AG09309 (cell line): ENCODE results near the gene CMTM4.

Experiments used
- DNase-seq: peaks from one replicate; pipeline ENCODE4 v3.0.0-alpha.2; 2010; ENCODE audit warnings: low read depth
- H3K4me3 ChIP-seq: 2 replicates; pipeline ENCODE4 v1.5.1; 2011; ENCODE audit warnings: mild to moderate bottlenecking, low read depth, low read length, moderate library complexity; ENCODE audit not compliant: control insufficient read depth
- TF ChIP-seq, protein P1 (sequence below): IDR thresholded peaks from 2 replicates; pipeline ENCODE4 v1.5.1; 2011; ENCODE audit warnings: mild to moderate bottlenecking, low read depth, low read length, inconsistent platforms; ENCODE audit not compliant: insufficient read depth, control insufficient read depth; ENCODE audit errors: missing control alignments

The CMTM4 gene

DNA sequence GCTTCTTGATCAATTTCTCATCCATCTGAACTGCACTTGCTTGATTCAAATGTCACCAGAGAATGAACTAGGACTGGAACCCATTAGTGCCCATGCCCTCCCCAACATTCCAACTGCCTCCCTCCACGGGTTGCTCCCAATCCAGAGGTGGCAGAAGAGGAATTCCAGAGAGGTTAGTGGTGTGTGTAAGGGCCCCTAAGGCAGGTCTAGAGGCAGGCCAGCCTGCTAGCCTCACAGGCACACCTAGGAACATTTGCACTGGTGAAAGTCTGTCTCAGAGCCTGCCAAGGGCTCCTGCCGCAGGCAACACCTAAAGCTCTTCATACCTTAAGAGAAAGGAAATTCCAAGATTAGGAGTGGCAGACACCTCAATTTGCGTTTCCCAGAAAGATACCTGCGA is 21.2 kb upstream of the CMTM4 start:
- DNase-seq = no peak
- TF ChIP-seq, protein P1, sequence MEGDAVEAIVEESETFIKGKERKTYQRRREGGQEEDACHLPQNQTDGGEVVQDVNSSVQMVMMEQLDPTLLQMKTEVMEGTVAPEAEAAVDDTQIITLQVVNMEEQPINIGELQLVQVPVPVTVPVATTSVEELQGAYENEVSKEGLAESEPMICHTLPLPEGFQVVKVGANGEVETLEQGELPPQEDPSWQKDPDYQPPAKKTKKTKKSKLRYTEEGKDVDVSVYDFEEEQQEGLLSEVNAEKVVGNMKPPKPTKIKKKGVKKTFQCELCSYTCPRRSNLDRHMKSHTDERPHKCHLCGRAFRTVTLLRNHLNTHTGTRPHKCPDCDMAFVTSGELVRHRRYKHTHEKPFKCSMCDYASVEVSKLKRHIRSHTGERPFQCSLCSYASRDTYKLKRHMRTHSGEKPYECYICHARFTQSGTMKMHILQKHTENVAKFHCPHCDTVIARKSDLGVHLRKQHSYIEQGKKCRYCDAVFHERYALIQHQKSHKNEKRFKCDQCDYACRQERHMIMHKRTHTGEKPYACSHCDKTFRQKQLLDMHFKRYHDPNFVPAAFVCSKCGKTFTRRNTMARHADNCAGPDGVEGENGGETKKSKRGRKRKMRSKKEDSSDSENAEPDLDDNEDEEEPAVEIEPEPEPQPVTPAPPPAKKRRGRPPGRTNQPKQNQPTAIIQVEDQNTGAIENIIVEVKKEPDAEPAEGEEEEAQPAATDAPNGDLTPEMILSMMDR = no peak
- no peak overlapping the region for H3K4me3 ChIP-seq

DNA sequence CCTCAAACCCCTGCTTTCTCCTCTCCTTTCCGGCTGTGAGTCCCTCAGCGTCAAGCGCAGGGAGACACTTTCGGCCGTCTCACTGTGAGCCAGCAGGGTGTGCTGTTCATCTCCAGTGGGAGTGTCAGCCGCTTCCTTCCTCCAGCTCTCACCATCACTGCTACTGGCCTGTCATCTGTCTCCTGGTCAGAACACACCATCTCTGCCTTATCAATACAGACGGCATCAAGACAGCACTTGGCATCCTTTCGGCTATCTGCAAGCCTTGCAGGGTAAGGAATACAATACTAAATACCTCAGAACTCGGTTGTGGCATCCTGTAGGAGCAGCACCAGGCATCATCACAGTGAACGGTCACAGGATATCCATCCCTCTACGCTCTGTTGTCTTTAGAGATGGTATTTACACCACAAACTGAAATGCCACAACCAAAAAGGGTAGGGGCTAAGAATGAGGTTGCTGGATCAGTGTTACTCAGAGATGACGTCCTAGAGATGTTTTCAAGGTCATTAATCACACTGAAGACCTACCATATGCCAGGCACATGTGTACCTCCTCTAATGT is 20.7 kb upstream of the CMTM4 start:
- H3K4me3 ChIP-seq = no peak overlapping the region
- TF ChIP-seq, protein P1 = peak; percentile 32
- DNase-seq = no peak

DNA sequence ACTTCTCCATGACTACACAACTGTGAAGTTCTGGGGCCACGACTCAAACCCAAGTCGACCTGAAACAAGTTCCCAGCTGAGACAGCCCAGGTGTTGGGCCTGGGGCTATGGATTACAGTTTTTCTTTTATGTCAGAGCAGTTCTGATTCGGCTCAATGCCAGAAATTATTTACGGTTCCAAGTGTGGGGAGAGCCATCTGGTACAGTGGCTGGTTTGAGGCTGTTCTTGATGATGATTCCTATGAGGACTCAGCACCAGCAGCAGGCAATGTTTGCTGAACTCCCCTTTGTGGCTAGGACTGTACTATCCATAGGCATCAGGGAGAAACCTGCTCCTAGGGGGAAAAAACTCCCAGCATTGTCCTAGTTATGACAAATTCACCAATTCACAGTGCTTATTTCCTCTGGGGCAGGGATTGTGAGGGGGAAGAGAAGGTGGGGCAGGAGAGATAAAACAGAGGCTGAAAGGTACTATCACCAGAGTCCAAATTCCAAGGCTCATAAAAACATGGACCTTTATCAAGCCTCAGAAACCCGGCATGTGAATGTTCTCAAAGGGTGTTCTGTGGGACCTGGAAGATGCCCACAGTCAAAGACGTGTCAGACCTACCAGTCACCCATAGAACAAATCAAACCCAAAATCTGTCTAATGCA is 18.2 kb upstream of the CMTM4 start:
- no peak overlapping the region for H3K4me3 ChIP-seq
- TF ChIP-seq, protein P1 = no peak
- no peak for DNase-seq

DNA sequence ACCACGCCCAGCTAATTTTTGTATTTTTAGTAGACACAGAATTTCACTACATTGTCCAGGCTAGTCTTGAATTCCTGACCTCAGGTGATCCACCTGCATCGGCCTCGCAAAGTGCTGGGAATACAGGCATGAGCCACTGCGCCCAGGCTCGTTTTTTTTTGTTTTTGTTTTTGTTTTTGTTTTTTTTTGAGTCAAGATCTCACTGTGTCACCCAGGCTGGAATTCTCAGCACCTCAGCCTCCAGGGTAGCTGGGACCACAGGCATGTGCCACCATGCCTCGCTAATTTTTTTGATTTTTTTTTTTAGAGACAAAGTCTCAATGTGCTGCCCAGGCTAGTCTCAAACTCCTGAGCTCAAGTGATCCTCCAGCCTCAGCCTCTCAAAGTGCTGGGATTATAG is 17.5 kb upstream of the CMTM4 start:
- TF ChIP-seq, protein P1 = no peak
- DNase-seq = no peak

DNA sequence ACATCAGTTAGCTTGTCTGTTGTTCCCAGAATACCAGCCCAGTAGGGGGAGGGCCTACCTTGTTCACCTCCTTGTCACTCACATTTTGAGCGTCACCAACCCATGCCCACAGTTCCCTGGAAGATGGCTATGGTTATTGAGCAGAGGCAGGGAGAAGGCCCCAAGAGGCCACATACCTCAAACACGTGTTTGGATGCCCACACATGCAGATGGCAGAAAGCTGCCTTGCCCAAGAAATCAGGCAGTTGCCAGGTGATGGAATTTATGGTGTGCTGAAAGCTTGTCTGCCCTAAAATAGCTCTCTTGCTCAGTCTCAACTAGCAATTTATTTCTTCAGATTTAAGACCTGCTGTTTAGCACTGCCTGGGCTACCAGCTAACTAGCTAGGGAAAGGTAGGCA is 16.5 kb upstream of the CMTM4 start:
- DNase-seq = no peak
- no peak overlapping the region for H3K4me3 ChIP-seq
- TF ChIP-seq, protein P1 = no peak

More for the DNA sequence above, 17.5 kb upstream of the CMTM4 start:
- H3K4me3 ChIP-seq = no peak overlapping the region

DNA sequence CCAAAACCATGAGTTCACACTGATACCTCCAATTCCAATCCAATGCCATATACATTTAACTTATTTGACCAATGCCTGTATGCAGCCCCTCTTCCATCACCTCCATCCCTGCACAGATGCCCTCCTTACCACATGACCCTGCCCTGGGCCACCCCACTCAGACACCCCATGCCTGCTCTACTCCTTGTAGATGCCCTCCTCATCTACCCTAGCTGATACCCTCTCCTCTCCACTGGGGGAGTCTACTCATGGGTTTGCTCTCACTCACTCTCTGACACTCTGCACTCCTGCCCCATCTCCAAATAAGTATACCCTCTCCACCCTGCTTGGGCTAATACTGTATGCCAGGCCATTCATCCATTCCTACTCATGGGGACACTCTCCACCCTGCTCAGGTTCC is 16.0 kb upstream of the CMTM4 start:
- no peak for DNase-seq
- no peak overlapping the region for H3K4me3 ChIP-seq
- TF ChIP-seq, protein P1 = no peak

DNA sequence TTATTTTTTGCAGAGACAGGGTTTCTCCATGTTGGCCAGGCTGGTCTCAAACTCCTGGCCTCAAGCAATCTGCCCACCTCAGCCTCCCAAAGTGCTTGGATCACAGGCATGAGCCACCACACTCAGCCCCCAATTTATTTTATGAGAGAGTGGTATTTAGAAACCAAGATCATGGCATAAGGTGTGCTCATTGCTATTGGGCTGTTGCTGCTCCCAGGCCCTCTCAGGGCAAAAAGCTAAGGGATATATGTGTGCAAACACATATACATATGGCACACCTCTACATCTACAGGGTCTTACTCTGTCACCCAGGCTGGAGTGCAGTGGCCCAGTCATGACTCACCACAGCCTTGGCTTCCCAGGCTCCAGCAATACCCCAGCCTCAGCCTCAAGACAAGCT is 15.0 kb upstream of the CMTM4 start:
- TF ChIP-seq, protein P1 = no peak

More for the DNA sequence above, 15.0 kb upstream of the CMTM4 start:
- H3K4me3 ChIP-seq = no peak overlapping the region
- DNase-seq = no peak
